Neural crest cell (in vitro differentiated cells): Measurements from ENCODE around the gene TASOR. TPM values are rescaled to one million over a fixed set of nuclear protein-coding genes. Genes with fewer than 3 reads are reported as not detected.

ENCODE experiments used
- DNase-seq: peaks from one replicate; pipeline ENCODE4 v3.0.0; 2021; ENCODE audit warnings: low read depth, mixed read lengths, low spot score
- H3K27ac Mint-ChIP-seq: one replicate; pipeline ENCODE4 v1.8.0; 2021; ENCODE audit warnings: mild to moderate bottlenecking, mixed read lengths; ENCODE audit not compliant: unreplicated experiment
- H3K27me3 Mint-ChIP-seq: 2 replicates; pipeline ENCODE4 v1.8.0; 2021; ENCODE audit warnings: low read depth, mild to moderate bottlenecking, mixed read lengths
- H3K36me3 Mint-ChIP-seq: 2 replicates; pipeline ENCODE4 v1.8.0; 2021; ENCODE audit warnings: low read depth, mild to moderate bottlenecking, mixed read lengths
- H3K4me1 Mint-ChIP-seq: 2 replicates; pipeline ENCODE4 v1.8.0; 2021; ENCODE audit warnings: mixed read lengths
- H3K4me3 Mint-ChIP-seq: one replicate; pipeline ENCODE4 v1.8.0; 2021; ENCODE audit warnings: mild to moderate bottlenecking, mixed read lengths
- H3K9me3 Mint-ChIP-seq: 2 replicates; pipeline ENCODE4 v1.8.0; 2021; ENCODE audit warnings: mixed read lengths
- total RNA-seq: library from RNA; stranded (reverse); gene quantifications from 2 replicates; pipeline ENCODE4 v1.2.1, GENCODE V29; 2021
- TF ChIP-seq, protein P1 (sequence below): fragments of 200-600 bp; sonication (generic); conservative IDR thresholded peaks from 2 replicates; pipeline ENCODE4 v1.5.0; 2021; ENCODE audit warnings: antibody characterized with exemption, mild to moderate bottlenecking

The TASOR gene
- total RNA-seq, 1 donor from 2014 or later = 62.7 TPM

DNA sequence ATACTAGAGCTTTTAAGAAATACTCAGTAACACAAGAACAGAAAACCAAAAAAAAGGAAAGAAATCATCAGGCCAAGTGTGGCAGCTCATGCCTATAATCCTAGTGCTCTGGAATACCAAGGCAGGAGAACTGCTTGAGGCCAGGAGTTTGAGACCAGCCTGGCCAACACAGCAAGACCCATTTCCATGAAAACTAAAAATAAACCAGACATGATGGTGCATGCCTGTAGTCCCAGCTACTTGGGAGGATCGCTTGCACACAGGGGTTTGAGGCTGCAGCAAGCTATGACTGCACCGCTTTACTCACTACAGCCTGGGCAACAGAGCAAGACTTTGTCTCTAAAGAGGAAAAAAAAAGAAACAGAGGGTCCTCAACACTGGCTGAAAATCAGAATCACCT is 18.2 kb downstream of the TASOR start:
- H3K27me3 Mint-ChIP-seq = no peaks in the 10 kb centered on the region
- H3K27ac Mint-ChIP-seq = no peak overlapping the region
- no peak for DNase-seq
- H3K9me3 Mint-ChIP-seq = no peaks in the 10 kb centered on the region
- no peak overlapping the region for H3K4me3 Mint-ChIP-seq
- TF ChIP-seq, protein P1, sequence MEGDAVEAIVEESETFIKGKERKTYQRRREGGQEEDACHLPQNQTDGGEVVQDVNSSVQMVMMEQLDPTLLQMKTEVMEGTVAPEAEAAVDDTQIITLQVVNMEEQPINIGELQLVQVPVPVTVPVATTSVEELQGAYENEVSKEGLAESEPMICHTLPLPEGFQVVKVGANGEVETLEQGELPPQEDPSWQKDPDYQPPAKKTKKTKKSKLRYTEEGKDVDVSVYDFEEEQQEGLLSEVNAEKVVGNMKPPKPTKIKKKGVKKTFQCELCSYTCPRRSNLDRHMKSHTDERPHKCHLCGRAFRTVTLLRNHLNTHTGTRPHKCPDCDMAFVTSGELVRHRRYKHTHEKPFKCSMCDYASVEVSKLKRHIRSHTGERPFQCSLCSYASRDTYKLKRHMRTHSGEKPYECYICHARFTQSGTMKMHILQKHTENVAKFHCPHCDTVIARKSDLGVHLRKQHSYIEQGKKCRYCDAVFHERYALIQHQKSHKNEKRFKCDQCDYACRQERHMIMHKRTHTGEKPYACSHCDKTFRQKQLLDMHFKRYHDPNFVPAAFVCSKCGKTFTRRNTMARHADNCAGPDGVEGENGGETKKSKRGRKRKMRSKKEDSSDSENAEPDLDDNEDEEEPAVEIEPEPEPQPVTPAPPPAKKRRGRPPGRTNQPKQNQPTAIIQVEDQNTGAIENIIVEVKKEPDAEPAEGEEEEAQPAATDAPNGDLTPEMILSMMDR = no peak
- peaks cover 22% of the 10 kb centered on the region for H3K36me3 Mint-ChIP-seq
- no peaks in the 10 kb centered on the region for H3K4me1 Mint-ChIP-seq

DNA sequence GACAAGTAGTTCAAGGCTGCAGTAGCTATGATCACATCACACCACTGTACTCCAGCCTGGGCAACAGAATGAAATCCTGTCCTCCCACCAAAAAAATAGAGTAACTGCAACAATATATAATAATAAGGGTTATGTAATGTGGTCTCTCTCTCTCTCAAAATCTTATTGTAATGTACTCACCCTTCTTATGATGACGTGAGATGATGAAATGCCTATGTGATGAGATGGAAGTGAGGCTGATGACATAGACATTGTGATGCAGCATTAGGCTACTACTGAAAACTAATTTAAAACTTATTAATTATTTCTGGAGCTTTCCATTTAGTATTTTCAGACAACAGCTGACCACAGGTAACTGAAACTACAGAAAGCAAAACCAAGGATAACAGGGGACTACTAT is 27.4 kb downstream of the TASOR start:
- no peaks in the 10 kb centered on the region for H3K4me1 Mint-ChIP-seq
- H3K4me3 Mint-ChIP-seq = no peak overlapping the region
- TF ChIP-seq, protein P1 = no peak
- DNase-seq = no peak
- peaks cover 37% of the 10 kb centered on the region for H3K36me3 Mint-ChIP-seq
- no peak overlapping the region for H3K27ac Mint-ChIP-seq
- H3K27me3 Mint-ChIP-seq = no peaks in the 10 kb centered on the region
- no peaks in the 10 kb centered on the region for H3K9me3 Mint-ChIP-seq

DNA sequence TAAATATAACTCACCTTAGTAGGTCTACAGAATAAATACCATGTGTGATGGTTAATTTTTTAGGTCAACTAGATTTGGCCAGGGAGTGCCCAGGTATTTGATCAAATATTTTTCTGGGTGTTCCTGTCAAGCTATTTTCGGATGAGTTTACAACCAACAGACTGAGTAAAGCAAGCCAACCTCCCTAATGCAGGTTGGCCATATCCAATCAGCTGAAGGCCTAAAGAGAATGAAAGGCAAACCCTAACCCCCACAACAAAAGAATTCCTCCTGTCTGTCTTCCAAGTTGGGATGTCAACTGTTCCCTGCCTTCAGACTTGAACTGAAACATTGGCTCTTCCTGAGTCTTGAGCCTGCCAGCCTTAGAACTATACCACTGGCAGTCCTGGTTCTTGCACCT is 28.6 kb downstream of the TASOR start:
- Mint-ChIP-seq H3K36me3 (peaks cover 32% of the 10 kb centered on the region), H3K9me3 (no peaks in the 10 kb centered on the region), H3K4me1 (no peaks in the 10 kb centered on the region), H3K27ac (peak overlapping the region; percentile 27), H3K27me3 (no peaks in the 10 kb centered on the region), H3K4me3 (no peak overlapping the region)
- TF ChIP-seq, protein P1 = no peak
- DNase-seq = no peak

DNA sequence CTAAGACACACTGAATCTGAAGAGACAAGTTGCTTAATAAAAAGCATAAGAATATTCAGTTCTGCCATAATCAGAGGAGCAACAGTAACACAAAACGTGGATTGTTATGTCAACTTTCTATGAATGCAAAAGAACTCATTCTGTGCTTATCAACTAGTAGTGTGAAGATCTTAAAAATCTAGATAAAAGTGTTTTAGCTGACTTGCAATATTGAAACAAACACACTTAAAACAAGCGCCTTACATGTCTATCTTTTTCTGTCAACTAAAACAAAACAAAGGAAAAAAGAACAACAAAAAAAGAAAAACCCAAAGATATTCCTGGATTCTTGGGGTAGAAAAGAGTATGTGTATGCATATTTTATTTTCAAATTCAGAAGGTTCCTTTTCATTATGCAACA is 37.7 kb downstream of the TASOR start:
- DNase-seq = no peak
- H3K9me3 Mint-ChIP-seq = no peaks in the 10 kb centered on the region
- no peak overlapping the region for H3K27ac Mint-ChIP-seq
- TF ChIP-seq, protein P1 = no peak
- H3K27me3 Mint-ChIP-seq = no peaks in the 10 kb centered on the region
- H3K4me3 Mint-ChIP-seq = no peak overlapping the region
- no peaks in the 10 kb centered on the region for H3K4me1 Mint-ChIP-seq
- peaks cover 18% of the 10 kb centered on the region for H3K36me3 Mint-ChIP-seq

DNA sequence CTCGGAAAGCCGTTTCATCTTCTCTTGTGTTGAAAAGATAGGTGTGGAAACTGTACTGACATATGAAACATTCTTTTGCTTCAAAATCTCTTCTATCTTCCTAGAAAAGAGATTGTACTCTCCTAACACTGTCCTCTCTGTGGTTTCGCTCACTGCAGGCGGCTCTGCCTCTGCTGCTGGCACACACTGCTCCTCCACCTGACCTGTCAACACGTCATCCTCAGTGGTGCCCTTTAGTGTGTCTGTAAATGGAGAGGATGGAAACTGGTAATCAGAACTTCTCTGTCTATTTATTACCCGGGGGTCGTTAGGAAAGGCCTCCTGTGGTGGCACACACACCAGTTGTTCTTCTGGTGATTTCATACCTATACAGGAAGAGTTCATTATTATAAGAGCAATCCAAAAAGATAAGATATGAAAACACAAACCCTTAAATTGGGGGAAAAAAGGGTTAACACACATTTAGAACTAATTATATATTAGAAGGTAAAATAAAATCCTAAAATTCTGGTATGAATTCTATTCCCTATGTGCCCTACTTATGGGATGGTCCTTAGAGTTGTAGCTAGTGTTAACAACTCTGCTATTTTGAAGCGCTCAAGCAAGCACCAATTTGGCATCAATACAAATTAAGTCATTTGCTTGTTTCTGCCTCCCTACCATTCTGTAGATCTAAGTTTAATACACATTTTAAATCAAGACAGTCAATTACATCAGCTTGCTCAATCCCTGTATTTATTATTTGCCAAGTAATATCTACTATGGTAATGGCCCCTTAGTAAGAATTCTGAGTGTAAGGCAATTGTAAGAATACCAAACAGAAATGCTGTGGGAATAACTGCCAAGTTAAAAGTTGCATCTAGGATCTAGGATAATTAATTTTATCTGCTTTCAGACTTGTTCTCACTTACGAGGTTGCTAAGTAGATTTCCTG is 49.2 kb downstream of the TASOR start:
- DNase-seq = no peak
- Mint-ChIP-seq H3K36me3 (peaks cover 24% of the 10 kb centered on the region), H3K27me3 (no peaks in the 10 kb centered on the region), H3K9me3 (no peaks in the 10 kb centered on the region), H3K4me3 (no peak overlapping the region), H3K27ac (no peak overlapping the region), H3K4me1 (no peaks in the 10 kb centered on the region)
- TF ChIP-seq, protein P1 = no peak

Other genes starting within 250 kb of the TASOR start
- 12.2 and 13.5 TPM in 2 replicates for gene ERC2, start 214.8 kb downstream of the TASOR start, total RNA-seq
- gene CCDC66, start 126.1 kb downstream of the TASOR start, total RNA-seq = 30.0 and 30.9 TPM in 2 replicates
- gene ARHGEF3, start 118.7 kb upstream of the TASOR start, total RNA-seq = 4.2 and 4.3 TPM in 2 replicates